NB4 (cell line): ENCODE results near the gene GBF1.

Source experiments
- MYC ChIP-seq: IDR thresholded peaks from 2 replicates; pipeline ENCODE4 v1.6.1; 2011; ENCODE audit warnings: low read depth, low read length
- POLR2A ChIP-seq: IDR thresholded peaks from 2 replicates; pipeline ENCODE4 v1.6.1; 2011; ENCODE audit warnings: mild to moderate bottlenecking; ENCODE audit not compliant: insufficient read length; ENCODE audit errors: extremely low read depth

DNA sequence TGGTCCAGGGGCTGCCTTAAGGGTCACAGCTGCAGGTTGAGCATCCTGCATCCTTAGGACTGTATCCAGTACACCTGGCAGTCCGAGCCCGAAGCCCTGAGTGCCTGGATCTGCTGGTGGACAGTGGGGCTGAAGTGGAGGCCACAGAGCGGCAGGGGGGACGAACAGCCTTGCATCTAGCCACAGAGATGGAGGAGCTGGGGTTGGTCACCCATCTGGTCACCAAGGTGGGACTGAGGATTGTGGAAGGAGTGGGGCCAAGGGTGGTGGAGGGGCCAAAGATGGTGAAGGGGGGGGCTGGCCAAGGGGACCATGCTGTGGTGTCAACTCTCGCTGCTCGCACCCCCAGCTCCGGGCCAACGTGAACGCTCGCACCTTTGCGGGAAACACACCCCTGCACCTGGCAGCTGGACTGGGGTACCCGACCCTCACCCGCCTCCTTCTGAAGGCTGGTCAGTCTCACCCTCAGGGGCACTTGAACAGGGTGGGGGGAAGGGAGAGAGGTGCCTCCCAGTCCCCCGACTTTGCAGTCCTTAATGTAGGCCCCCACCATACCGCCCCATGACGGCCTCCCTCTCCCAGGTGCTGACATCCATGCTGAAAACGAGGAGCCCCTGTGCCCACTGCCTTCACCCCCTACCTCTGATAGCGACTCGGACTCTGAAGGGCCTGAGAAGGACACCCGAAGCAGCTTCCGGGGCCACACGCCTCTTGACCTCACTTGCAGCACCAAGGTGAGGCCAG lies 155.4 kb downstream of the GBF1 start:
- TF ChIP-seq POLR2A (no peak), MYC (no peak)
